Hepatocyte (in vitro differentiated cells): ENCODE measurements around the gene SSBP3. TPM values are rescaled to one million over a fixed set of nuclear protein-coding genes. Genes with fewer than 3 reads are reported as not detected.

Experiments used
- DNase-seq: peaks from one replicate; pipeline ENCODE4 v3.0.0-alpha.2; 2016; ENCODE audit warnings: low spot score
- H2AFZ ChIP-seq: fragments of 200-600 bp; sonication (generic); 2 replicates; pipeline ENCODE4 v1.6.0; 2016; ENCODE audit warnings: antibody characterized with exemption, mild to moderate bottlenecking
- H3K27ac ChIP-seq: fragments of 200-600 bp; sonication (generic); 2 replicates; pipeline ENCODE4 v1.5.1; 2016; ENCODE audit warnings: mild to moderate bottlenecking
- H3K27me3 ChIP-seq: fragments of 200-600 bp; sonication (generic); 2 replicates; pipeline ENCODE4 v1.6.1; 2016
- H3K36me3 ChIP-seq: fragments of 200-600 bp; sonication (generic); replicated peaks from 2 replicates; pipeline ENCODE4 v1.5.1; 2016; ENCODE audit warnings: low read depth; ENCODE audit not compliant: insufficient read depth
- H3K4me1 ChIP-seq: fragments of 200-600 bp; sonication (generic); 2 replicates; pipeline ENCODE4 v1.5.1; 2016; ENCODE audit warnings: mild to moderate bottlenecking, moderate library complexity; ENCODE audit not compliant: insufficient read depth
- H3K4me2 ChIP-seq: fragments of 200-600 bp; sonication (generic); 2 replicates; pipeline ENCODE4 v1.6.0; 2016
- H3K4me3 ChIP-seq: fragments of 200-600 bp; sonication (generic); 2 replicates; pipeline ENCODE4 v1.5.1; 2016; ENCODE audit warnings: mild to moderate bottlenecking
- H3K79me2 ChIP-seq: fragments of 200-600 bp; sonication (generic); 2 replicates; pipeline ENCODE4 v1.6.0; 2017; ENCODE audit warnings: mild to moderate bottlenecking
- H3K9me2 ChIP-seq: fragments of 200-600 bp; sonication (generic); replicated peaks from 2 replicates; pipeline ENCODE4 v1.6.0; 2017; ENCODE audit warnings: mild to moderate bottlenecking; ENCODE audit not compliant: insufficient read depth
- H3K9me3 ChIP-seq: fragments of 200-600 bp; sonication (generic); 2 replicates; pipeline ENCODE4 v1.5.1; 2016; ENCODE audit warnings: low read depth, mild to moderate bottlenecking
- H4K20me1 ChIP-seq: fragments of 200-600 bp; sonication (generic); 2 replicates; pipeline ENCODE4 v1.6.0; 2016; ENCODE audit warnings: mild to moderate bottlenecking; ENCODE audit not compliant: insufficient read depth, poor library complexity, severe bottlenecking
- CTCF ChIP-seq: fragments of 200-600 bp; sonication (generic); IDR thresholded peaks from 2 replicates; pipeline ENCODE4 v1.5.1; 2016; ENCODE audit warnings: antibody characterized with exemption, mild to moderate bottlenecking; ENCODE audit not compliant: poor library complexity
- EZH2 ChIP-seq: fragments of 200-600 bp; sonication (generic); IDR thresholded peaks from 2 replicates; pipeline ENCODE4 v1.6.1; 2016; ENCODE audit warnings: antibody characterized with exemption, mild to moderate bottlenecking, borderline replicate concordance
- EZH2phosphoT487 ChIP-seq: fragments of 200-600 bp; sonication (generic); IDR thresholded peaks from one replicate; pipeline ENCODE4 v1.6.1; 2018; ENCODE audit warnings: antibody characterized with exemption, mild to moderate bottlenecking, low read depth, moderate library complexity; ENCODE audit not compliant: unreplicated experiment, severe bottlenecking
- WGBS: methylation state at CpG from one replicate; pipeline ENCODE4 v1.1.6; 2016; ENCODE audit warnings: low lambda C conversion rate; ENCODE audit errors: missing lambda C conversion rate; 5-methylcytosine and 5-hydroxymethylcytosine counted together
- polyA plus RNA-seq: library from polyadenylated mRNA; unstranded; fragments of >200 nt; fragmentation: Nextera tagmentation; extraction: Ambion mirVana; gene quantifications from 2 replicates; pipeline ENCODE4 v1.2.1, GENCODE V29; 2016
- total RNA-seq: library from RNA; depleted of rRNA; stranded (reverse); fragments of >200 nt; gene quantifications from 2 replicates; pipeline ENCODE4 v1.2.3, GENCODE V29; 2014

Gene SSBP3
- total and polyA plus RNA-seq, 2 experiments from 2014 or later = 25.8 to 47.2 TPM

- peaks cover 46% of the 10 kb centered on the region for H3K4me1 ChIP-seq
- peaks cover 28% of the 10 kb centered on the region for H4K20me1 ChIP-seq
- no peaks in the 10 kb centered on the region for H3K27me3 ChIP-seq
- peaks cover 36% of the 10 kb centered on the region for H3K79me2 ChIP-seq
- peak overlapping the region; percentile 98 for H3K4me3 ChIP-seq
- peak overlapping the region; percentile 46 for H2AFZ ChIP-seq
- no peaks in the 10 kb centered on the region for H3K9me3 ChIP-seq
- no peak for DNase-seq
- no peaks in the 10 kb centered on the region for H3K9me2 ChIP-seq
- H3K4me2 ChIP-seq = peak overlapping the region; percentile 97
- 2% methylated on average over 7 of the region's 12 CpGs for WGBS
- H3K27ac ChIP-seq = peak overlapping the region; percentile 94
- TF ChIP-seq CTCF (no peak), EZH2phosphoT487 (no peak), EZH2 (no peak)
- H3K36me3 ChIP-seq = no peaks in the 10 kb centered on the region
Measured at GRCh38 chr1:54407154-54407403, 885 bp upstream of the SSBP3 start.

GRCh38 chr1:54405898-54406293 lies 298 bp downstream of the SSBP3 start:
- Histone ChIP-seq H2AFZ (no peak overlapping the region), H3K4me3 (peak overlapping the region; percentile 51), H3K36me3 (no peaks in the 10 kb centered on the region), H3K9me2 (no peaks in the 10 kb centered on the region), H3K27me3 (no peaks in the 10 kb centered on the region), H3K79me2 (peaks cover 47% of the 10 kb centered on the region), H3K4me1 (peaks cover 56% of the 10 kb centered on the region), H4K20me1 (peaks cover 40% of the 10 kb centered on the region), H3K27ac (peak overlapping the region; percentile 49), H3K4me2 (peak overlapping the region; percentile 96), H3K9me3 (no peaks in the 10 kb centered on the region)
- no peak for DNase-seq
- no CpG with 5 or more reads among the region's 57 CpGs for WGBS
- TF ChIP-seq CTCF (no peak), EZH2phosphoT487 (no peak), EZH2 (no peak)

- peak; percentile 55 for DNase-seq
Measured at GRCh38 chr1:54404939-54405897, 976 bp downstream of the SSBP3 start.

More at GRCh38 chr1:54404939-54405897, 976 bp downstream of the SSBP3 start:
- no peak overlapping the region for H2AFZ ChIP-seq
- 1% methylated on average over 51 of the region's 92 CpGs for WGBS
- peak overlapping the region; percentile 34 for H3K27ac ChIP-seq
- peaks cover 59% of the 10 kb centered on the region for H3K4me1 ChIP-seq
- H3K36me3 ChIP-seq = no peaks in the 10 kb centered on the region
- peaks cover 46% of the 10 kb centered on the region for H4K20me1 ChIP-seq
- H3K4me3 ChIP-seq = peak overlapping the region; percentile 93
- no peaks in the 10 kb centered on the region for H3K9me2 ChIP-seq
- H3K9me3 ChIP-seq = no peaks in the 10 kb centered on the region
- peak overlapping the region; percentile 96 for H3K4me2 ChIP-seq
- peaks cover 54% of the 10 kb centered on the region for H3K79me2 ChIP-seq
- no peaks in the 10 kb centered on the region for H3K27me3 ChIP-seq
- TF ChIP-seq EZH2 (no peak), EZH2phosphoT487 (no peak), CTCF (no peak)
